GM19463 (cell line): ENCODE data around the gene LPAR1.

ENCODE experiments used
- ATAC-seq: cut with Tn5 transposase; IDR thresholded peaks from one replicate; pipeline ENCODE4 v1.9.1; 2021; ENCODE audit warnings: mild to moderate bottlenecking, moderate library complexity; ENCODE audit not compliant: unreplicated experiment

Gene LPAR1

GRCh38 chr9:111037708-111038330 is 451 bp downstream of the LPAR1 start:
- peak; percentile 58 for ATAC-seq

- no peak for ATAC-seq
Observed at GRCh38 chr9:111037356-111037707, 938 bp downstream of the LPAR1 start.

GRCh38 chr9:111036946-111037345 is 1.3 kb downstream of the LPAR1 start:
- no peak for ATAC-seq

GRCh38 chr9:111036429-111036789 is 1.9 kb downstream of the LPAR1 start:
- ATAC-seq = no peak

GRCh38 chr9:111035543-111036428 is 2.5 kb downstream of the LPAR1 start:
- no peak for ATAC-seq

- no peak for ATAC-seq
Observed at GRCh38 chr9:111034898-111035539, 3.3 kb downstream of the LPAR1 start.

- no peak for ATAC-seq
Observed at GRCh38 chr9:111034170-111034897, 3.9 kb downstream of the LPAR1 start.

- ATAC-seq = no peak
Observed at GRCh38 chr9:111030492-111030891, 7.8 kb downstream of the LPAR1 start.

- ATAC-seq = no peak
Observed at GRCh38 chr9:111029260-111029659, 9.0 kb downstream of the LPAR1 start.

- ATAC-seq = no peak
Observed at GRCh38 chr9:111027798-111028197, 10.5 kb downstream of the LPAR1 start.

- ATAC-seq = no peak
Observed at GRCh38 chr9:111023128-111023527, 15.1 kb downstream of the LPAR1 start.

GRCh38 chr9:111020594-111020993 is 17.7 kb downstream of the LPAR1 start:
- no peak for ATAC-seq

- no peak for ATAC-seq
Observed at GRCh38 chr9:111016426-111017045, 21.7 kb downstream of the LPAR1 start.

- ATAC-seq = no peak
Observed at GRCh38 chr9:111016016-111016415, 22.3 kb downstream of the LPAR1 start.

- no peak for ATAC-seq
Observed at GRCh38 chr9:111013707-111014106, 24.6 kb downstream of the LPAR1 start.

- ATAC-seq = no peak
Observed at GRCh38 chr9:111013250-111013649, 25.0 kb downstream of the LPAR1 start.

GRCh38 chr9:111008158-111009075 is 29.9 kb downstream of the LPAR1 start:
- ATAC-seq = no peak

- no peak for ATAC-seq
Observed at GRCh38 chr9:111005746-111006470, 32.4 kb downstream of the LPAR1 start.

GRCh38 chr9:111004936-111005335 is 33.3 kb downstream of the LPAR1 start:
- no peak for ATAC-seq
